Endodermal cell (in vitro differentiated cells): ENCODE results near the gene PRAMEF5. TPM values are rescaled to one million over a fixed set of nuclear protein-coding genes. Genes with fewer than 3 reads are reported as not detected.
"Not testable (repeated sequence)": the region's sequence is repeated elsewhere in the genome, so short reads cannot be mapped to it uniquely, and the experiment has no call there.

Source experiments
- DNase-seq: peaks from one replicate; pipeline ENCODE4 v3.0.0-alpha.2; 2017
- H3K27ac ChIP-seq: 2 replicates; pipeline ENCODE4 v1.5.1; 2013; ENCODE audit warnings: mild to moderate bottlenecking, low read depth, low read length, moderate library complexity
- H3K27me3 ChIP-seq: 2 replicates; pipeline ENCODE4 v1.6.1; 2013; ENCODE audit warnings: mild to moderate bottlenecking, low read length, moderate library complexity; ENCODE audit not compliant: insufficient read depth, control insufficient read depth, poor library complexity, severe bottlenecking
- H3K36me3 ChIP-seq: 2 replicates; pipeline ENCODE4 v1.7.0; 2013; ENCODE audit warnings: mild to moderate bottlenecking, low read length, moderate library complexity; ENCODE audit not compliant: control insufficient read depth, insufficient read depth
- H3K4me1 ChIP-seq: one replicate; pipeline ENCODE4 v1.7.0; 2013; ENCODE audit warnings: low read length; ENCODE audit not compliant: control insufficient read depth, insufficient read depth
- H3K4me3 ChIP-seq: 2 replicates; pipeline ENCODE4 v1.5.1; 2013; ENCODE audit warnings: mild to moderate bottlenecking, low read length, moderate library complexity
- H3K9ac ChIP-seq: 2 replicates; pipeline ENCODE4 v1.6.1; 2013; ENCODE audit warnings: mild to moderate bottlenecking, low read length, moderate library complexity; ENCODE audit not compliant: poor library complexity, severe bottlenecking; ENCODE audit errors: extremely low read depth
- H3K9me3 ChIP-seq: 2 replicates; pipeline ENCODE4 v1.6.1; 2013; ENCODE audit warnings: mild to moderate bottlenecking, low read length, moderate library complexity; ENCODE audit not compliant: control insufficient read depth
- H3K27ac Mint-ChIP-seq: 2 replicates; pipeline ENCODE4 v1.8.0; 2020; ENCODE audit warnings: mixed read lengths
- H3K27me3 Mint-ChIP-seq: 2 replicates; pipeline ENCODE4 v1.8.0; 2021; ENCODE audit warnings: mild to moderate bottlenecking, mixed read lengths; ENCODE audit not compliant: insufficient read depth
- H3K36me3 Mint-ChIP-seq: 2 replicates; pipeline ENCODE4 v1.8.0; 2020; ENCODE audit warnings: low read depth, mixed read lengths
- H3K4me1 Mint-ChIP-seq: 2 replicates; pipeline ENCODE4 v1.8.0; 2020; ENCODE audit warnings: mixed read lengths
- H3K4me3 Mint-ChIP-seq: 2 replicates; pipeline ENCODE4 v1.8.0; 2020; ENCODE audit warnings: mild to moderate bottlenecking, moderate library complexity, mixed read lengths
- H3K9me3 Mint-ChIP-seq: 2 replicates; pipeline ENCODE4 v1.8.0; 2020; ENCODE audit warnings: mild to moderate bottlenecking, mixed read lengths
- WGBS, 2 experiments: methylation state at CpG; one replicate each; pipeline versions ENCODE4 v1.1.5 to v1.1.7; 2013; ENCODE audit warnings: missing lambda C conversion rate in 2 of 2, mixed read lengths in 1 of 2; ENCODE audit not compliant: insufficient coverage in 1 of 2, insufficient read length in 1 of 2; 5-methylcytosine and 5-hydroxymethylcytosine counted together
- total RNA-seq, 2 donors: library from RNA; stranded (reverse); fragmentation: NEBNext Ultra II Directional in 1 of 2; extraction: Animal tissue kit (Norgen Biotek cat#: 25700) in 1 of 2; gene quantifications; 2 replicates in 1 of 2; 3 replicates in 1 of 2; pipeline ENCODE4 v1.2.1, GENCODE V29; 2021
- TF ChIP-seq, protein P1 (sequence below): fragments of 200-600 bp; sonication (generic); conservative IDR thresholded peaks from 2 replicates; pipeline ENCODE4 v1.5.0; 2021; ENCODE audit warnings: antibody characterized with exemption, mild to moderate bottlenecking

The PRAMEF5 gene
- total RNA-seq, 2 donors from 2014 or later = not detected

DNA sequence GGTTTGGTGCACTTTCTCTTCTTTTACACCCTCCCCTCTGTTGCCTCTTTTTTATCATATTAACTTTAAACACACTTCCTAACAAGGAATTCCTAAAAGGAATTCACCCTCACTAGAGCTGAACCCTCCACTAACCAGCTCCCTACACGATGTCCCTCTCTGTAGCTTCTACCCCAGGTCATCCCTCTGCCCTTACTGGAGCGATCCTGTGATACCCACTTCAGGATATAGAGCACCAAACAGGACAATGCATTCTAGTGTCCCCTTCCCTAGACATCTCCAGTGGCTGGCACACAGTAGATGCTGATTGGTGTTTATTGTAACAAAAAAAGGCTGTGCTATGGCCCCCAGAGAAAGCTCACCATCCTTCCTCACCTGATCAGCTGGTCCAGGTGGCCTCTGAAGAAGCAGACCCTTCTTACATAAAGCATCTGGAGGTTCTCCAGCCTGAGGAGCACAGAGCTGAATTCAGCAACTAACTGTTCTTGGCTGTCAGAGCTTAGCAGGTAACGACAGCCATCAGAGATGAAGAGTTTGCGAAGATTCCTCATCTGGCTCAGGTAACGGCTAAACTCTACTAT is 29.4 kb upstream of the PRAMEF5 start:
- H3K9ac ChIP-seq = no peak overlapping the region
- Mint-ChIP-seq H3K4me3 (no peak overlapping the region), H3K4me1 (no peaks in the 10 kb centered on the region), H3K27me3 (no peaks in the 10 kb centered on the region), H3K36me3 (peaks cover 2% of the 10 kb centered on the region), H3K27ac (no peak overlapping the region), H3K9me3 (peaks cover 47% of the 10 kb centered on the region)
- 66 to 71% methylated on average over 5 of the region's 5 CpGs for WGBS, 2 experiments
- H3K4me1 ChIP-seq = no peaks in the 10 kb centered on the region
- H3K27me3 ChIP-seq = no peaks in the 10 kb centered on the region
- TF ChIP-seq, protein P1, sequence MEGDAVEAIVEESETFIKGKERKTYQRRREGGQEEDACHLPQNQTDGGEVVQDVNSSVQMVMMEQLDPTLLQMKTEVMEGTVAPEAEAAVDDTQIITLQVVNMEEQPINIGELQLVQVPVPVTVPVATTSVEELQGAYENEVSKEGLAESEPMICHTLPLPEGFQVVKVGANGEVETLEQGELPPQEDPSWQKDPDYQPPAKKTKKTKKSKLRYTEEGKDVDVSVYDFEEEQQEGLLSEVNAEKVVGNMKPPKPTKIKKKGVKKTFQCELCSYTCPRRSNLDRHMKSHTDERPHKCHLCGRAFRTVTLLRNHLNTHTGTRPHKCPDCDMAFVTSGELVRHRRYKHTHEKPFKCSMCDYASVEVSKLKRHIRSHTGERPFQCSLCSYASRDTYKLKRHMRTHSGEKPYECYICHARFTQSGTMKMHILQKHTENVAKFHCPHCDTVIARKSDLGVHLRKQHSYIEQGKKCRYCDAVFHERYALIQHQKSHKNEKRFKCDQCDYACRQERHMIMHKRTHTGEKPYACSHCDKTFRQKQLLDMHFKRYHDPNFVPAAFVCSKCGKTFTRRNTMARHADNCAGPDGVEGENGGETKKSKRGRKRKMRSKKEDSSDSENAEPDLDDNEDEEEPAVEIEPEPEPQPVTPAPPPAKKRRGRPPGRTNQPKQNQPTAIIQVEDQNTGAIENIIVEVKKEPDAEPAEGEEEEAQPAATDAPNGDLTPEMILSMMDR = no peak
- H3K36me3 ChIP-seq = no peaks in the 10 kb centered on the region
- peaks cover 44% of the 10 kb centered on the region for H3K9me3 ChIP-seq
- no peak overlapping the region for H3K4me3 ChIP-seq
- DNase-seq = no peak
- H3K27ac ChIP-seq = no peak overlapping the region

DNA sequence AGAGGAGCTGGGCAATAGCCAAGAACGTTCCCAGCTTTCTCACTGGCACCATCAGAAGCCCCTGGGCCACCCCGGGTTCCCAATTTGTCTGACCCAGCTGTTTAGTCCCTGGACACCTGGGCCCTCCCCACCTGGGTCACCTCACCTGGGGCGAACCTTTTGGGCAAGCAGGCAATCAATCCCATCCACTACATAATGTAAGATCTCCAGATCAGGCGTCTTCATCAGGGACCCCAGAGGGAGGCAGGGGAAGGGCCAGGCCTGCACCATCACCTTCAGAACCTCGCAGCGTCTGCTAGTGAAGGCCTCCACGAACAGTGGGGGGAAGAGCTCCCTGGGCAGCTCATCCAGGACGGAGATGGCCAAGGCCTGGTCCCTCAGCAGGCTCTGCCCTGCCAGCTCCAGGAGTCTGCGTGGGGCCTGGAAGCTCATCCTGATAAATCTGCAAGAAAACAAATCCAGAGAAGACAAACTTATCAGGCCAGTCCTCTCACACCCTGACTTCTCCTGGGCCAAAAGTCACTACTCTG is 28.3 kb upstream of the PRAMEF5 start, which contains the start of gene PRAMEF18:
TSS of gene PRAMEF18 (minus strand) at position 480 of the 530 bp plus-strand sequence. CDS start at position 432, 48 bp downstream.
- not testable (repeated sequence) for H3K27me3 ChIP-seq, H3K4me3 Mint-ChIP-seq, H3K36me3 Mint-ChIP-seq, H3K4me1 Mint-ChIP-seq, DNase-seq, H3K36me3 ChIP-seq, H3K4me1 ChIP-seq, H3K27ac Mint-ChIP-seq, H3K27me3 Mint-ChIP-seq, H3K27ac ChIP-seq, H3K9ac ChIP-seq, H3K4me3 ChIP-seq
- 64 to 67% methylated on average over 5 to 8 of the region's 9 CpGs for WGBS, 2 experiments
- peaks cover 58% of the 10 kb centered on the region for H3K9me3 Mint-ChIP-seq
- peaks cover 48% of the 10 kb centered on the region for H3K9me3 ChIP-seq

DNA sequence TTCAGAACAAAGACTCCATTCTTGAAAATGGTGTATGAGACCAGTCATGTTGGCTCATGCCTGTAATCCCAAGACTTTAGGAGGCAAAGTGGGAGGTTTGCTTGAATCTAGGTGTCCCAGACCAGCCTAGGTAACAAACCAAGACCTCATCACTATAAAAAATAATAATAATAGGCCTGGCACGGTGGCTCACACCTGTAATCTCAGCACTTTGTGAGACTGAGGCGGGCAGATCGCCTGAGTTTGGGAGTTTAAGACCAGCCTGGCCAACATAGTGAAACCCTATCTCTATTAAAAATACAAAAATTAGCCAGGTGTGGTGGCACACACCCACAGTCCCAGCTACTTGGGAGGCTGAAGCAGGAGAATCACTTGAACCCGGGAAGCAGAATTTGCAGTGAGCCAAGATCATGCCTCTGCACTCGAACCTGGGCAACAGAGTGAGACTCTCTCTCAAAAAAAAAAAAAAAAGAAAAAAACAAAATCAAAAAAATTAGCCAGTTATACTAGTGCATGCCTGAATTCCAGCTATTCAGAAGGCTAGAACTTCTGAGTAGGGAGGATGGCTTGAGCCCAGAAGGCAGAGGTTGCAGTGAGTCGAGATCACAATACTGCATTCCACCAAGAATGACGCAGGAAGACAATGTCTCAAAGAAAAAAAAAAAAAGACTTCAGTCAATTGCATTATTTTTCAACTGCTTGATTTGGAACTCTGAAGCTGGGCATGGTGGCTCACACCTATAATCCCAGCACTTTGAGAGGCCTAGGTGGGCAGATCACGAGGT is 26.5 kb upstream of the PRAMEF5 start:
- not testable (repeated sequence) for H3K27me3 ChIP-seq, H3K27ac ChIP-seq, H3K4me1 Mint-ChIP-seq, H3K4me3 Mint-ChIP-seq, H3K4me3 ChIP-seq, H3K36me3 ChIP-seq, H3K27me3 Mint-ChIP-seq, H3K4me1 ChIP-seq, H3K9ac ChIP-seq, H3K27ac Mint-ChIP-seq, DNase-seq, H3K36me3 Mint-ChIP-seq
- H3K9me3 ChIP-seq = peaks cover 60% of the 10 kb centered on the region
- WGBS, 2 experiments = 69 to 71% methylated on average over 7 to 8 of the region's 8 CpGs
- peaks cover 74% of the 10 kb centered on the region for H3K9me3 Mint-ChIP-seq

DNA sequence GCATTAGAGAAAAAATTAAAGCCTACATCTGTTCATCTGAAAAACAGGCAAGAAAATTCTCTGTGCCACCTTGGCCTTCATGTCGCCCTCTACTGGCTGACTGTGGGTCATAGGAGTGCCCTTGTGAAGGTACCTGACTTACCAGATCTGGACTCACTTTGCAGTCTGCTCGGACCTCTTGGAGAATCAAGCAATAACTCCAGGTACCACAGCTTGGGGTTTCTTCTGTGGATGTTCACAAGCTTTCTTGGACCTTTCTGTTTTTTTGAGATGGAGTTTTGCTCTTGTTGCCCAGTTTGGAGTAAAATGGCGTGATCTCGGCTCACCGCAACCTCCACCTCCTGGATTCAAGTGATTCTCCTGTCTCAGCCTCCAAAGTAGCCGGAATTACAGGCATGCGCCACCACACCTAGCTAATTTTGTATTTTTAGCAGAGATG is 25.6 kb upstream of the PRAMEF5 start:
- no peak overlapping the region for H3K4me3 ChIP-seq
- Mint-ChIP-seq H3K27me3 (no peaks in the 10 kb centered on the region), H3K9me3 (peaks cover 82% of the 10 kb centered on the region), H3K36me3 (peaks cover 2% of the 10 kb centered on the region), H3K4me1 (no peaks in the 10 kb centered on the region), H3K27ac (no peak overlapping the region), H3K4me3 (no peak overlapping the region)
- H3K27me3 ChIP-seq = no peaks in the 10 kb centered on the region
- WGBS, 2 experiments = 67 to 73% methylated on average over 7 of the region's 7 CpGs
- TF ChIP-seq, protein P1 = peak; percentile 49
- no peaks in the 10 kb centered on the region for H3K4me1 ChIP-seq
- DNase-seq = peak; percentile 76
- peaks cover 66% of the 10 kb centered on the region for H3K9me3 ChIP-seq
- no peak overlapping the region for H3K9ac ChIP-seq
- no peaks in the 10 kb centered on the region for H3K36me3 ChIP-seq
- no peak overlapping the region for H3K27ac ChIP-seq

DNA sequence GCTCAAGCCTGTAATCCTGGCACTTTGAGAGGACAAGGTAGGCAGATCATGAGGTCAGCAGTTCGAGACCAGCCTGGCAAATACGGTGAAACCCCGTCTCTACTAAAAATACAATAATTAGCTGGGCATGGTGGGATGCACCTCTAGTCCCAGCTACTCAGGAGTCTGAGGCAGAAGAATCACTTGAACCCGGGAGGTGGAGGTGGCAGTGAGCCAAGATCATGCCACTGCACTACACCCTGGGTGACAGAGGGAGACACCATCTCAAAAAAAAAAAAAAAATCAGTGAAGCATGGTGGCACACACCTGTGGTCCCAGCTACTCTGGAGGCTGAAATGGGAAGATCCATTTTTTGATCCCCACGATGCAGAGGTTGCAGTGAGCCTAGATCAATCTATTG is 23.9 kb upstream of the PRAMEF5 start:
- H3K36me3 ChIP-seq, DNase-seq, H3K36me3 Mint-ChIP-seq, H3K4me3 ChIP-seq, H3K27ac ChIP-seq, H3K27me3 ChIP-seq, H3K4me1 ChIP-seq, H3K27me3 Mint-ChIP-seq, H3K4me3 Mint-ChIP-seq, H3K9ac ChIP-seq, H3K27ac Mint-ChIP-seq, H3K4me1 Mint-ChIP-seq: not testable (repeated sequence)
- H3K9me3 ChIP-seq = peaks cover 73% of the 10 kb centered on the region
- peaks cover 86% of the 10 kb centered on the region for H3K9me3 Mint-ChIP-seq
- 49 to 74% methylated on average over 5 of the region's 5 CpGs for whole genome bisulfite sequencing, 2 experiments
